ENCODE measurements around the gene ARRDC3.

- no peak for TF ChIP-seq EP300 (IDR thresholded peaks at IDR 0.05; ENCODE audit: borderline replicate concordance in 1 of 2, low read depth in 2 of 2, low read length in 2 of 2)
- TF ChIP-seq SP1 (IDR thresholded peaks at IDR 0.05; ENCODE audit: low read depth, low read length): no peak
- no peak for TF ChIP-seq RNF2 (IDR thresholded peaks at IDR 0.05; ENCODE audit: borderline replicate concordance, low read depth, low read length, missing control alignments, poor library complexity, severe bottlenecking)
- TF ChIP-seq POLR2A (IDR thresholded peaks at IDR 0.05; ENCODE audit: control extremely low read depth in 1 of 2, low read depth in 2 of 2, low read length in 2 of 2): no peak
- TF ChIP-seq, protein P1, sequence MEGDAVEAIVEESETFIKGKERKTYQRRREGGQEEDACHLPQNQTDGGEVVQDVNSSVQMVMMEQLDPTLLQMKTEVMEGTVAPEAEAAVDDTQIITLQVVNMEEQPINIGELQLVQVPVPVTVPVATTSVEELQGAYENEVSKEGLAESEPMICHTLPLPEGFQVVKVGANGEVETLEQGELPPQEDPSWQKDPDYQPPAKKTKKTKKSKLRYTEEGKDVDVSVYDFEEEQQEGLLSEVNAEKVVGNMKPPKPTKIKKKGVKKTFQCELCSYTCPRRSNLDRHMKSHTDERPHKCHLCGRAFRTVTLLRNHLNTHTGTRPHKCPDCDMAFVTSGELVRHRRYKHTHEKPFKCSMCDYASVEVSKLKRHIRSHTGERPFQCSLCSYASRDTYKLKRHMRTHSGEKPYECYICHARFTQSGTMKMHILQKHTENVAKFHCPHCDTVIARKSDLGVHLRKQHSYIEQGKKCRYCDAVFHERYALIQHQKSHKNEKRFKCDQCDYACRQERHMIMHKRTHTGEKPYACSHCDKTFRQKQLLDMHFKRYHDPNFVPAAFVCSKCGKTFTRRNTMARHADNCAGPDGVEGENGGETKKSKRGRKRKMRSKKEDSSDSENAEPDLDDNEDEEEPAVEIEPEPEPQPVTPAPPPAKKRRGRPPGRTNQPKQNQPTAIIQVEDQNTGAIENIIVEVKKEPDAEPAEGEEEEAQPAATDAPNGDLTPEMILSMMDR (IDR thresholded peaks at IDR 0.05; ENCODE audit: control extremely low read depth in 1 of 3, insufficient read depth in 1 of 3, low read depth in 1 of 3, low read length in 3 of 3): no peak
- no peak for TF ChIP-seq SUZ12 (IDR thresholded peaks at IDR 0.05; ENCODE audit: low read length)
- no peak for TF ChIP-seq CEBPB (IDR thresholded peaks at IDR 0.05; ENCODE audit: low read depth, low read length)
These were observed 51.4 kb downstream of the ARRDC3 start for GRCh38 chr5:91331705-91332104.
